Retinal pigment epithelial cell (primary cell): Measurements from ENCODE around the gene SLC17A7.

Experiments
- DNase-seq: peaks from one replicate; pipeline ENCODE4 v3.0.0-alpha.2; 2010; ENCODE audit warnings: low read depth
- H3K4me3 ChIP-seq: 2 replicates; pipeline ENCODE4 v1.5.1; 2011; ENCODE audit warnings: mild to moderate bottlenecking, low read length, control low read depth, moderate library complexity
- CTCF ChIP-seq: conservative IDR thresholded peaks from 2 replicates; pipeline ENCODE4 v1.5.1; 2011; ENCODE audit warnings: low read depth, low read length, control low read depth, inconsistent platforms

SLC17A7 gene

GRCh38 chr19:49435670-49436069 lies 5.7 kb downstream of the SLC17A7 start:
- H3K4me3 ChIP-seq: no peak overlapping the region
- no peak for DNase-seq
- no peak for TF ChIP-seq CTCF

- no peak for TF ChIP-seq CTCF
- no peak overlapping the region for H3K4me3 ChIP-seq
- DNase-seq: no peak
Measured at GRCh38 chr19:49434907-49435583, 6.3 kb downstream of the SLC17A7 start.

GRCh38 chr19:49433240-49433901 lies 8.0 kb downstream of the SLC17A7 start:
- TF ChIP-seq CTCF: no peak
- DNase-seq: no peak
- no peak overlapping the region for H3K4me3 ChIP-seq

- no peak overlapping the region for H3K4me3 ChIP-seq
- no peak for TF ChIP-seq CTCF
- no peak for DNase-seq
Measured at GRCh38 chr19:49432141-49433073, 8.9 kb downstream of the SLC17A7 start.

- H3K4me3 ChIP-seq: no peak overlapping the region
- no peak for TF ChIP-seq CTCF
- DNase-seq: no peak
Measured at GRCh38 chr19:49431330-49431749, 10.0 kb downstream of the SLC17A7 start.

- no peak for DNase-seq
- H3K4me3 ChIP-seq: no peak overlapping the region
- peak; percentile 27 for TF ChIP-seq CTCF
Measured at GRCh38 chr19:49430678-49431329, 10.5 kb downstream of the SLC17A7 start.
